ENCODE data around the gene SLC22A1.
"Not testable (repeated sequence)": the region's sequence is repeated elsewhere in the genome, so short reads cannot be mapped to it uniquely, and the experiment has no call there.

Gene SLC22A1

DNA sequence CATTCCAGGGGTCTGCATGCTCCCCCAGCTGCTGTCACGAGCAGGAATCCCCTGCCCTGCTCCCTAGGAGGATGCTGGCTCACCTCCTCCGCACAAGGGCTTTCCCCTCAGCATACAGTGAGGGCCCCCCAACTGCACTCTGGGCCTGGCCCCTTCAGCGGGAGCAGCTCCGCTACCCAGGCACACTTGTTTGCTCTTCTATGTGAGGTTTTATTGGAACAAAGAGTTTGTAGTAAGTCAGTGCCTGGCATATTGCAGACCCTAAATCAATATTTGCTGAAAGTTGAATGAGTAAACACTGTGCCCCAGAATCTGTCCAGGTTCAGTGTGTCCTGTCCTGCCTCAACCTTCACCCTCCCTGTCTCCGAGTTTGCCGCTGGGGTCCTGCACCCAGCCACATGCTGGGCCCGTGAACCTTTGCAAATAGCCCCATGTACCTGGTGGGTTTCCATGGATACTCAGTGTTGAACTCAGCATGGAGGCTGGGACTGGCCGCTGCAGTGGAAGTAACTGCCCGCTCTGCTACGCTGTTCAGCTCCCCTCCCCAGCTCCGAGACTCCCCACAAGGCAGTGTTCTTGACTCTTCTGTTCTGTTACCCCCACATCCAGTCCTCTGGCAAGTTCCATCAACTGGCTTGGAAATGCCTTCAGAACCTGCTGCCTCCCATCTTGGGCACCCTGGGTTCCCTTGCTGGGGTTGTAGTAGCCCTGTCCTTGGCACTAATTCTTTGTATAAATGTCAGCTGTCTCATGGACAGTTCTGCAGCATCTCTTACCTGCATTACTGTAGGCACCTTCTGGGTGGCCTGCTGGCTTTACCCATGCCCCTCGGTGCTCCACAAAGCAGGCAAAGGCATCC is 15.7 kb downstream of the SLC22A1 start:
- in situ Hi-C loops (cut with MboI; ENCODE audit: low sequenced_read_pairs), result no loop called here

DNA sequence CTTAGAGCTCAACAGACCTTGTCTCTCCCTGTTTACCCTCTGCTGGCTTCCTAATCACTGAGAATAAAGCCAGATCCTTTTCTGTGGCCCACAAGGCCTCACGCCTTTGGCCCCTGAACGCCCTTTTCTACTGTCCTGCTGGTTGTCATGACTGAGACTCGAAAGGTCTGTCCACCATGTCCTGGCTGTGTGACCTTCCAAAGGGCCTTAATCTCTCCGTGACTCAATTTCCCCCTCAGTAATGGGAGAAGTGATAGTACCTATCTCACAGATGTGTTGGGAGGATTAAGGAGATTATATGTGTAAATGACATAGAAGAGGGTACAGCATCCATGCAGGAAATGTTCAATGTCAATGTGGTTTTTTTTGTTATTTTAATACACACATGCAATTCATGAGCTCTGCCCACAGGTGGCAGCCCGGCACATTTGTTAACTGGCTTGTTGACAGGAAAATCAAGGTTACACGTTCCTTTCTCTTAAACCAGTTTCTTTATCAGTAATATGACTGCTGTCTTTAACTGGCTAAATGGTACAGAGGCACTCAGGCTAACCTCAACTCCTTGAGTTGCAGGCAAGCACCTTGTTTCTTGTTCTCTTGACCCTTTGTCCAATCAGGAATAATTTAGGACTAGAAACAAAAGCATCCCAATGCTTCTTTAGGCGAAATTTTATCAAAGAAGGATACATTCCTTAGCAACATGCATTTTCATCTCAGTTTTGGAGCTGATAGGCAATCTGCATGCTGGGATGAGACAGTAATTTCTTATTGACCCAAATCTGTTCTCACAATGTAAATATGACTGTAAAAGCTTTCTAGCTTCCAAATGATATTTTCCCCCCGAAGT is 16.6 kb downstream of the SLC22A1 start:
- in situ Hi-C loops (cut with MboI; ENCODE audit: low sequenced_read_pairs), result no loop called here

GRCh38 chr6:160138839-160139419 is 17.3 kb downstream of the SLC22A1 start:
- in situ Hi-C loops (cut with MboI; ENCODE audit: low sequenced_read_pairs), result no loop called here

- in situ Hi-C loops (cut with MboI; ENCODE audit: low sequenced_read_pairs), result no loop called here
These were observed 17.8 kb downstream of the SLC22A1 start for GRCh38 chr6:160139420-160139851.

DNA sequence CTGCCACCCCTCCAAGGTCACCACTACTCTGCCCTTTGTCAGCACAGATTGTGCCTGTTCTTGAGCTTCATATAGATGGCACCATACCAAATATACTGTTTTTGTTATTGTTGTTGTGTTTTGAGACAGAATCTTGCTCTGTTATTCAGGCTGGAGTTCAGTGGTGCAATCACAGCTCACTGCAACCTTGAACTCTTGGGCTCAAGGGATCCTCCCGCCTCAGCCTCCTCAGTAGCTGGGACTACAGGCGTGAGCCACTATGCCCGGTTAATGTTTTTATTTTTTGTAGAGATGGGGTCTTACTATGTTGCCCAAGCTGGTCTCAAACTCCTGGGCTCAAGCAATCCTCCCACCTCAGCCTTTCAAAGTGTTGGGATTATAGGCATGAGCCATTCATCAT is 18.9 kb downstream of the SLC22A1 start:
- in situ Hi-C loops (cut with MboI; ENCODE audit: low sequenced_read_pairs), result not testable (repeated sequence)

DNA sequence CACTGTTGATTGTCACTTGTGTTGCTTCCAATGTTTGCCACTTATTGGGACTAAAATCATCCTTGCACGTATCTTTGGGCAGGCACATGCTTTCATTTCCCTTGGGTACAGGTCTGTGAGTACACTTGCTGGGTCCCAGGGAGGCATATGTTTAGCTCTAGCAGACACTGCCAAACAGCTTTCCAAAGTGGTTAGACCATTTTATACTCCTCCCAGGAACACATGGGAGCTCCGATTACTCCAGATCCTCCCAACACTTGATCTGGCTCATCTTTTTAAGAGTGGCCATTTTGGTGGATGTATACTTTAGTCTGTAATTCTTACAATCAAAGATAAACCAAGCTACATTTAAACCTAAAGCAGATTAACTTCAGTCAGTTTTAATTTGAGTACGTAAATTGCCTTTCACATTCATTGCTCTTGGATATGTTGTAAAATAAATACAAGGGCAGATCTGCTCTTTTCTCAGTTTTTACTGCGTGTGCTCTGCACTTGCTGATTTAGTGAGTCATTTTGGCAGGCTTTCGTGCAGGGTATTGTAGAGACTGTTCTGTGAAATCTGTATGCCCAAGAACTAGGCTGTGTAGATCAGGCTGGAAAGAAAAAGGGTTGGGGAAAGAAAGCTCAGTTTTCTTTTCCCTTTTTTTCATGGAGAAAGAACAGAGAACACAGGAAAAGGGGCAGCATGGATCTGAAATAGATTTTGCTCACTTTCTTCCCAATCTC is 19.5 kb downstream of the SLC22A1 start:
- in situ Hi-C loops (cut with MboI; ENCODE audit: low sequenced_read_pairs), result no loop called here

DNA sequence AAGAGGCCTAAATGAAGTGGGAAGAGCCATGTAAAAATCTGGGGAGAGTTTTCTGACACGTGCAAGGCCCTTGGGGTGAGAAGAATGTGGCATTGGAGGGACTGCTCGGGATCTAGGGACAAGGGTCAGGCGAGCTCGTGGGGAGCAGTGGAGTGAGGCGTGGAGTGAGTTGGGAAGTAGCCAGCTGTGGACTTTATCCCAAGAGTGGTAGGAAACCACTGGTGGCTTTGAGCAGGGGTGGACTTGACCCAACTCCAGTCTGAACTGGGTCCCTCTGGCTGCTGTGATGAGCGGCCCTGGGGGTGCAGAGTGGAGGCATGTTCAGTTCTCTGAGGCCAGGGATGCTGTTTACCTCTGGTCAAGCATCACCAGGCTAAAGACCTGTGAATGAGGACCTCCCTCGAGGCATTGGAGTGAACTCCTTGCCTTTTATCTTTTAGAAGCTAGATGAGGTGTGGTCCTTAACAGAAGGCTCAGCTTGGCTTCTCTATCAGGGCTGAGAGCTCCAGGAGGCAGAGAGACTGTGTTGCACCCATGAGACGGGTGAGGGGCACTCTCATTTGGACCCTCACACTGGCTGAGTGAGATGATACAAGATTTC is 20.6 kb downstream of the SLC22A1 start:
- in situ Hi-C loops (cut with MboI; ENCODE audit: low sequenced_read_pairs), result no loop called here

DNA sequence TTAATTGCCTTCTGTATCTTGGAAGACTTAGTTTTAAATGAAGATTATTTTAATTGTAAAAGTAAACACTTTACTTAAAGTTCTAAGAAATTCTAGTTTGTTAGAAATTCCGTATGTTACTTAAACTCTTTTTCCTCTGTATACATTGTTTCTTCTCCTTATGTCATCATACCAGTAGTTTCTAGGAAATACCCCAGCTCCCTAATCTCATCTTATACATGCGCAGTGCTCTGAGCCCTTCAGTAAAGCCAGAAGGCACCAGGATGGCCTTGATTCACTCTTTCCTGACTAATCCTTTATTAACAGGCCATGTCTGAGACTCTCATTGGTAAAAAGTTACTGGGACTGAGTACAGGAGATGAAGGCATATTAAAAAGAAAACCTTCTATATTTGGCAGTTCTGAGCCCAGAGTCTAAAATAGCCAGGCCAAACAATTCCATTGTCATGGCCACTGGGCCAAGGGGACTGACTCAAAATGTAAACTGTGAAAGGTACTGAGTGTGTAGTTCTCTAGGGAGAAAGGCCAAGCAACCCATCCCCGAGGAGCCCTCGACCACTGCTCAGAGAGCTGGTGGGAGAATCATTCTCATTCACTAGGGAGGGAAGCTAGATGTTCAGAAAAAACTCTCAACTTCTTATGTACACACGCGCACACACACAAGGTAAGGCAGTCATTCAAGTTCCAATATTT is 25.0 kb downstream of the SLC22A1 start:
- in situ Hi-C loops (cut with MboI; ENCODE audit: low sequenced_read_pairs), result no loop called here

- in situ Hi-C loops (cut with MboI; ENCODE audit: low sequenced_read_pairs), result no loop called here
These were observed 25.5 kb downstream of the SLC22A1 start for GRCh38 chr6:160147146-160147536.

- in situ Hi-C loops (cut with MboI; ENCODE audit: low sequenced_read_pairs), result no loop called here
These were observed 32.9 kb downstream of the SLC22A1 start for GRCh38 chr6:160154471-160154870.

DNA sequence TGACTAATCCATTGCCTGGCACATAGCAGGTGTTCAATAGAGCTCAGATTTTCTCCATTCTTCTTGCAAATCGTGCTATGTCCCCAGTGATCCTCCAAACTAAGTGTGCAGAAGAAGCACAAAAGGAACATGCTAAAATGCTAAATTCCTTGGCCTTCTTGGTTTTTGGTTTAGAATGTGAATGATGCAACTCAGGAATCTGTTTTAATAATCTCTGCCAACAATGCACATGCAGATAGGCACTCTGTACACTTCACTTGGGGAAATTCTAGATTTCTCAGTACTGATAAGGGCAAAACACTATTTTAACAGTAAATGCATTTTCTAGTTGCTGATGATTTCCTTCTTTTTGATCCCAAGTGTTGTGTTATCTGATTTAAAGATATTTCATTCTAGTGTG is 35.2 kb downstream of the SLC22A1 start:
- in situ Hi-C loops (cut with MboI; ENCODE audit: low sequenced_read_pairs), result no loop called here

DNA sequence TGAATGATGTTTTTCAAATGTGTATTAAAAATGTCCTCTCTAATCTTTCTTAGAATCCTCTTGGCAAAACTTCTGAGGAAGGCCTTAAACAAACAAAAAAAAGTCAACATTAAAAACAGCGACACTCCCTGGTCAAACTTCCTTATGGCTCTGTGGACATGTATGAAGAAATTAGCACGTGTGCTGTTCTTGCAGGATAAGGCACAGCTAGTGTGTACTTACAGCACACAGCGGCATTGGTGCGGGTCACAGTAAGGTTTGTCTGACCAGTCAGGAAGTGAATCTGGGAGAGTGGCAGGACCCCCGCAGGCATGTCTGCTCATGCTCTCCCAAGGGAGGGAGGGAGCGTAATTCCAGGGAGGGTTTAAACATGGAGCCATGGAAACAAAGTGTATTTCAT is 38.8 kb downstream of the SLC22A1 start:
- in situ Hi-C loops (cut with MboI; ENCODE audit: low sequenced_read_pairs), result no loop called here

- in situ Hi-C loops (cut with MboI; ENCODE audit: low sequenced_read_pairs), result no loop called here
These were observed 39.5 kb downstream of the SLC22A1 start for GRCh38 chr6:160160929-160161646.

DNA sequence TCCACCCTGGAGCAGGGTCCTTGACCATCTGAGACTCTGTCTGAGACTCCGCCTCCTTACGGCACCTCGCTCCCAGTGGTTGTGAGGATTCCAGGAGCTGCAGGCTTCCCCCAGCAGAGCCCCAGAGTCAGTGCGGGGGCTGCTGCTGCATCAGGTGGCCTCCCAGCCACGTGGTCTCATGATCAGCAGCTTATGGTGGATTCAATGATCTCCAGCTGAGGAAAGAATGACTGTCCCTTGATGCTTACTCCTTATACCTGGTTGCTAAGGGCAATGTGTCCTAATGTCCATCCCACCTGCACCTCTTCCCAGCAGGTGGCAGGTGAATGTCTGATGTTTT is 40.0 kb downstream of the SLC22A1 start:
- in situ Hi-C loops (cut with MboI; ENCODE audit: low sequenced_read_pairs), result no loop called here

- in situ Hi-C loops (cut with MboI; ENCODE audit: low sequenced_read_pairs), result no loop called here
These were observed 40.5 kb downstream of the SLC22A1 start for GRCh38 chr6:160162030-160162566.

DNA sequence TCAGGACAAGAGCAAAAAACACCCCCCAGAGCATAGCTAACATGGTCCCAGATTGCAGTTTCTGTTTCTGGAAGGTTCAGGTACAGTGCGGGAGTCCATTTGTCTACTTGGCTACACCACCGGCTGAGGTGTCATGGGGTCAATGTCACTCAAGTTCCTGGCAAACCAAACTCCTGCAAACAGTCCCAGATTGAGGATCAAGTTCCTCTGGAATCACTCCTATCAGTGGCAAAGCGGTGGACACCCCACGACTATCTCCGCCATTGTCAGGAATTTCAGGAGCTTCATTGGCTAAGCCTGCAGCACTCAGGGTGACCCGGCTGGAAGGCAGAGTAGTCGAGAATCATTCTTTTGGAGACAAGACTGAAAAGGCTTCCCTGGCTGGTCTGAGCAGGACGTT is 41.8 kb downstream of the SLC22A1 start:
- in situ Hi-C loops (cut with MboI; ENCODE audit: low sequenced_read_pairs), result no loop called here

GRCh38 chr6:160163912-160164311 is 42.3 kb downstream of the SLC22A1 start:
- in situ Hi-C loops (cut with MboI; ENCODE audit: low sequenced_read_pairs), result no loop called here

DNA sequence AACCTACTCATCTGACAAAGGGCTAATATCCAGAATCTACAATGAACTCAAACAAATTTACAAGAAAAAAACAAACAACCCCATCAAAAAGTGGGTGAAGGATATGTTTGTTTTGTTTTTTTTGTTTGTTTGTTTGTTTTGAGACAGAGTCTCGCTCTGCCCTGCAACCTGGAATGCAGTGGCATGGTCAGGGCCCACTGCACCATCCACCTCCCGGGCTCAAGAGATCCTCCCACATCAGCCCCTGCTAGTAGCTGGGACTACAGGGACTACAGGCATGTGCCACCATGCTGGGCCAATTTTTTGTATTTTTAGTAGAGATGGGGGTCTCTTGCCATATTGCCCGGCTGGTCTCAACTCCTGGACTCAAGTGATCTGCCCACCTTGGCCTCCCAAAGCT is 44.3 kb downstream of the SLC22A1 start:
- in situ Hi-C loops (cut with MboI; ENCODE audit: low sequenced_read_pairs), result not testable (repeated sequence)

Data from HL-60/S4 treated with retinoic acid at 250 ng/mL for 4 days and 3 days (cell line).